Skin of body (tissue), 3 donors: ENCODE results near the gene EGR1. TPM values are rescaled to one million over a fixed set of nuclear protein-coding genes. Genes with fewer than 3 reads are reported as not detected.
"Not testable (repeated sequence)": the region's sequence is repeated elsewhere in the genome, so short reads cannot be mapped to it uniquely, and the experiment has no call there.

Experiments
- DNase-seq: peaks from one replicate; lab custom pipeline; 2025; lab: John Stamatoyannopoulos, UW
- small RNA-seq: library from RNA; depleted of rRNA; stranded (forward); fragments of <200 nt; gene quantifications from one replicate; pipeline ENCODE3, GENCODE V24; 2014; ENCODE audit warnings: low replicate concordance
- total RNA-seq: library from RNA; depleted of rRNA; stranded (reverse); fragments of >200 nt; gene quantifications from one replicate; pipeline ENCODE4 v1.2.3, GENCODE V29; 2014

EGR1 gene
- total RNA-seq, 1 donor from 2014 or later: 47.6 TPM

- DNase-seq: peak; percentile 40
Observed at GRCh38 chr5:138506370-138507306, 41.4 kb downstream of the EGR1 start.

DNA sequence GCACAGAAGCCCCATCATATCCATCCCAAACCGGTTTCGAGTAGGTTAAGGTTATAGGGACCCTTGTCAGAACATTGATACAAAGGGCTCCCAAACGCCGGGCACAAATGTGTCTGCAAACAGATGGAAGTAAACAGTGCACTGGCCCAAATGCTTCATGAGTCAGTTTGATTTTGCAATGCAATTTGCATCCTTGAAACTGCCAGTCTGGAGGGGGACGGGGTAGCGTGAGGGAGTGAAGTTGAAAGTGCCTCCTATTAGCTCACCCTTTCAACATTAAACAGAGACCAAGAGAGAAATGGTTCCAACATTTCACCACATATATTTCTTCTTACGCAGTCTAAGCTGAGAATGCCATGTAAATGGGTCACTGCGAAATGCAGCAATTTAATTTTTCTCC lies 42.2 kb downstream of the EGR1 start:
- DNase-seq: not testable (repeated sequence)

- DNase-seq: no peak
Observed at GRCh38 chr5:138508958-138509357, 43.7 kb downstream of the EGR1 start.

DNA sequence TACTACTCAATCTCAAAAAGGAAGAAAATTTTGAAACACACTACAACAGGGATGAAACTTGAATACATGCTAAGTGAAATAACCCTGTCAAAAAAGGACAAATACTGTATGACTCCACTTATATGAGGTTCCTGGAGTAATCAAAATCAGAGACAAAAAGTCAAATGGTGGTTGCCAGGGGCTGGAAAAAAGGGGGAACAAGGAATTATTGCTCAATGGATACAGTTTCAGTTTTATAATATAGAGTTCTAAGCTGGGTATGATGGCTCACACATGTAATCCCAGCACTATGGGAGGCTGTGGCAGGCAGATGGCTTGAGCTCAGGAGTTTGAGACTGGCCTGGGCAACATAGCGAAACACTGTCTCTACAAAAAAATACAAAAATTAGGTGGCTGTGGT lies 48.7 kb downstream of the EGR1 start:
- DNase-seq: no peak

GRCh38 chr5:138515556-138516245 lies 50.4 kb downstream of the EGR1 start:
- DNase-seq: no peak

DNA sequence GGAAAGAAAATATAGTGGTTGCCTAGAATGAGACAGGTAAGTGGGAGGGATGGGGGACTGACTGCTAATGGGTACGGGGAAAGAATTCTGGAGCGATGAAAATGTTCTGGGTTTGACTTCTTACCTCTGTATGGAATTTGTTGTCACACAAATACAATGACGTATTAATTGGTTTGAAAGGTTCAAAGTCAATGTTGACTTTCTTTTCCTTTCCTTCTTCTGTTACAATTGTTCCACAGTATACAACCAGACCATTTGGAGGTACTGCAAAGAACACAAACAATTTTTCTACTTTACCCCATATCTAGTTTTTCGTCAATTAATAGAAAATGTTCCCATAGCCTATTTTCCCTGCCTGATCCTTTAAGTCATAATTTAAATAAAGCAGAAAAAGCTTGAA lies 52.2 kb downstream of the EGR1 start:
- DNase-seq: no peak

Small RNAs within 50 kb of the gene (small RNA-seq; reads per million reads assigned to genes)
- gene AC113403.1: not detected

Other genes with a start within 250 kb of the EGR1 start
- 4.3 TPM for gene GFRA3, start 190.9 kb upstream of the EGR1 start, total RNA-seq
- gene CDC25C, start 133.7 kb upstream of the EGR1 start, total RNA-seq: 3.5 TPM
- gene FAM53C, start 127.2 kb upstream of the EGR1 start, total RNA-seq: 21.3 TPM
- 60.4 TPM for gene KDM3B, start 112.8 kb upstream of the EGR1 start, total RNA-seq
- gene REEP2, start 26.4 kb upstream of the EGR1 start, total RNA-seq: 1.7 TPM
- 74.8 TPM for gene ETF1, start 77.8 kb downstream of the EGR1 start, total RNA-seq
- gene HSPA9, start 109.9 kb downstream of the EGR1 start, total RNA-seq: 143 TPM